Choroid plexus epithelial cell (primary cell): ENCODE results near the gene ARHGEF26.
A peak's percentile ranks its signal among the peaks of the same experiment; 100 is the strongest.

ENCODE experiments used
- DNase-seq: peaks from one replicate; pipeline ENCODE4 v3.0.0-alpha.2; 2010; ENCODE audit warnings: low read depth
- H3K4me3 ChIP-seq: 2 replicates; pipeline ENCODE4 v1.5.1; 2011; ENCODE audit warnings: low read depth, mild to moderate bottlenecking, control low read depth, low read length, moderate library complexity
- CTCF ChIP-seq: conservative IDR thresholded peaks from 2 replicates; pipeline ENCODE4 v1.5.1; 2011; ENCODE audit warnings: low read depth, mild to moderate bottlenecking, control low read depth, inconsistent platforms, low read length, moderate library complexity

ARHGEF26 gene

GRCh38 chr3:154227531-154227930 lies 106.3 kb downstream of the ARHGEF26 start:
- no peak overlapping the region for H3K4me3 ChIP-seq
- no peak for TF ChIP-seq CTCF
- no peak for DNase-seq

GRCh38 chr3:154228561-154229216 lies 107.5 kb downstream of the ARHGEF26 start:
- TF ChIP-seq CTCF, result no peak
- peak; percentile 75 for DNase-seq
- H3K4me3 ChIP-seq, result no peak overlapping the region

GRCh38 chr3:154229217-154229590 lies 108.0 kb downstream of the ARHGEF26 start:
- peak; percentile 11 for DNase-seq
- no peak overlapping the region for H3K4me3 ChIP-seq
- TF ChIP-seq CTCF, result no peak

GRCh38 chr3:154235330-154235729 lies 114.1 kb downstream of the ARHGEF26 start:
- DNase-seq, result peak; percentile 54
- no peak overlapping the region for H3K4me3 ChIP-seq
- TF ChIP-seq CTCF, result no peak

- DNase-seq, result no peak
- no peak for TF ChIP-seq CTCF
- no peak overlapping the region for H3K4me3 ChIP-seq
These were observed 115.1 kb downstream of the ARHGEF26 start for GRCh38 chr3:154236331-154236730.

- no peak for DNase-seq
- H3K4me3 ChIP-seq, result no peak overlapping the region
- TF ChIP-seq CTCF, result no peak
These were observed 119.0 kb downstream of the ARHGEF26 start for GRCh38 chr3:154240235-154240634.

GRCh38 chr3:154241496-154241895 lies 120.3 kb downstream of the ARHGEF26 start:
- DNase-seq, result no peak
- no peak for TF ChIP-seq CTCF
- no peak overlapping the region for H3K4me3 ChIP-seq
